ENCODE results near the gene EVC.

Gene EVC

GRCh38 chr4:5772528-5773270 lies 61.7 kb downstream of the EVC start:
- no peaks in the 10 kb centered on the region for H4K20me1 ChIP-seq (ENCODE audit: insufficient read depth, low read length)
- no peak overlapping the region for H2AFZ ChIP-seq (ENCODE audit: low read depth, low read length)
- TF ChIP-seq EZH2 (IDR thresholded peaks at IDR 0.05; ENCODE audit: borderline replicate concordance, low read depth, low read length, severe bottlenecking): no peak
- DNase-seq (no peak), ATAC-seq (ENCODE audit: insufficient read depth, low read depth) (no peak)
- no peak overlapping the region for H3K4me2 ChIP-seq (ENCODE audit: insufficient read depth, low read length)
- no peak overlapping the region for H3K9ac ChIP-seq (ENCODE audit: low read depth, low read length)
- peaks cover 8% of the 10 kb centered on the region for H3K9me3 ChIP-seq (ENCODE audit: insufficient read depth, low read length, severe bottlenecking)
- H3K4me1 ChIP-seq (ENCODE audit: insufficient read depth, low read length): no peaks in the 10 kb centered on the region
- H3K27me3 ChIP-seq (ENCODE audit: insufficient read depth, low read length, poor library complexity): no peaks in the 10 kb centered on the region
- no peak overlapping the region for H3K4me3 ChIP-seq (ENCODE audit: low read depth in 1 of 2, low read length in 2 of 2)
- no peaks in the 10 kb centered on the region for H3K79me2 ChIP-seq (ENCODE audit: insufficient read depth, low read length)
- H3K36me3 ChIP-seq (ENCODE audit: insufficient read depth, low read length): no peaks in the 10 kb centered on the region
- H3K27ac ChIP-seq (ENCODE audit: low read length): no peak overlapping the region

GRCh38 chr4:5773271-5773555 lies 62.2 kb downstream of the EVC start:
- H3K4me3 ChIP-seq (ENCODE audit: low read depth in 1 of 2, low read length in 2 of 2): no peak overlapping the region
- H3K79me2 ChIP-seq (ENCODE audit: insufficient read depth, low read length): no peaks in the 10 kb centered on the region
- ATAC-seq (ENCODE audit: insufficient read depth, low read depth): no peak
- TF ChIP-seq CTCF (IDR thresholded peaks at IDR 0.05; ENCODE audit: borderline replicate concordance, extremely low read depth, low read length, poor library complexity, severe bottlenecking) (no peak), EZH2 (IDR thresholded peaks at IDR 0.05; ENCODE audit: borderline replicate concordance, low read depth, low read length, severe bottlenecking) (no peak)
- no peaks in the 10 kb centered on the region for H4K20me1 ChIP-seq (ENCODE audit: insufficient read depth, low read length)
- no peak overlapping the region for H3K27ac ChIP-seq (ENCODE audit: low read length)
- no peak overlapping the region for H3K9ac ChIP-seq (ENCODE audit: low read depth, low read length)
- no peaks in the 10 kb centered on the region for H3K36me3 ChIP-seq (ENCODE audit: insufficient read depth, low read length)
- H2AFZ ChIP-seq (ENCODE audit: low read depth, low read length): no peak overlapping the region
- H3K4me1 ChIP-seq (ENCODE audit: insufficient read depth, low read length): no peaks in the 10 kb centered on the region
- H3K9me3 ChIP-seq (ENCODE audit: insufficient read depth, low read length, severe bottlenecking): peaks cover 8% of the 10 kb centered on the region
- no peak overlapping the region for H3K4me2 ChIP-seq (ENCODE audit: insufficient read depth, low read length)
- H3K27me3 ChIP-seq (ENCODE audit: insufficient read depth, low read length, poor library complexity): no peaks in the 10 kb centered on the region
- DNase-seq: no peak

GRCh38 chr4:5774416-5775036 lies 63.5 kb downstream of the EVC start:
- H3K9me3 ChIP-seq (ENCODE audit: insufficient read depth, low read length, severe bottlenecking): peaks cover 7% of the 10 kb centered on the region
- H3K4me3 ChIP-seq (ENCODE audit: low read depth in 1 of 2, low read length in 2 of 2): no peak overlapping the region
- H3K79me2 ChIP-seq (ENCODE audit: insufficient read depth, low read length): no peaks in the 10 kb centered on the region
- H2AFZ ChIP-seq (ENCODE audit: low read depth, low read length): no peak overlapping the region
- no peaks in the 10 kb centered on the region for H3K27me3 ChIP-seq (ENCODE audit: insufficient read depth, low read length, poor library complexity)
- no peaks in the 10 kb centered on the region for H3K4me1 ChIP-seq (ENCODE audit: insufficient read depth, low read length)
- no peak for DNase-seq
- H3K9ac ChIP-seq (ENCODE audit: low read depth, low read length): no peak overlapping the region
- no peak for TF ChIP-seq CTCF (IDR thresholded peaks at IDR 0.05; ENCODE audit: borderline replicate concordance, extremely low read depth, low read length, poor library complexity, severe bottlenecking)
- no peak for TF ChIP-seq EZH2 (IDR thresholded peaks at IDR 0.05; ENCODE audit: borderline replicate concordance, low read depth, low read length, severe bottlenecking)
- H4K20me1 ChIP-seq (ENCODE audit: insufficient read depth, low read length): no peaks in the 10 kb centered on the region
- H3K27ac ChIP-seq (ENCODE audit: low read length): no peak overlapping the region
- no peak for ATAC-seq (ENCODE audit: insufficient read depth, low read depth)
- H3K36me3 ChIP-seq (ENCODE audit: insufficient read depth, low read length): no peaks in the 10 kb centered on the region
- H3K4me2 ChIP-seq (ENCODE audit: insufficient read depth, low read length): no peak overlapping the region

- H2AFZ ChIP-seq (ENCODE audit: low read depth, low read length): no peak overlapping the region
- no peaks in the 10 kb centered on the region for H3K79me2 ChIP-seq (ENCODE audit: insufficient read depth, low read length)
- TF ChIP-seq CTCF (IDR thresholded peaks at IDR 0.05; ENCODE audit: borderline replicate concordance, extremely low read depth, low read length, poor library complexity, severe bottlenecking): no peak
- no peak for TF ChIP-seq EZH2 (IDR thresholded peaks at IDR 0.05; ENCODE audit: borderline replicate concordance, low read depth, low read length, severe bottlenecking)
- DNase-seq (no peak), ATAC-seq (ENCODE audit: insufficient read depth, low read depth) (no peak)
- peaks cover 3% of the 10 kb centered on the region for H3K9me3 ChIP-seq (ENCODE audit: insufficient read depth, low read length, severe bottlenecking)
- no peaks in the 10 kb centered on the region for H4K20me1 ChIP-seq (ENCODE audit: insufficient read depth, low read length)
- no peaks in the 10 kb centered on the region for H3K36me3 ChIP-seq (ENCODE audit: insufficient read depth, low read length)
- no peak overlapping the region for H3K4me3 ChIP-seq (ENCODE audit: low read depth in 1 of 2, low read length in 2 of 2)
- H3K4me1 ChIP-seq (ENCODE audit: insufficient read depth, low read length): no peaks in the 10 kb centered on the region
- H3K27me3 ChIP-seq (ENCODE audit: insufficient read depth, low read length, poor library complexity): no peaks in the 10 kb centered on the region
- H3K9ac ChIP-seq (ENCODE audit: low read depth, low read length): no peak overlapping the region
- H3K27ac ChIP-seq (ENCODE audit: low read length): no peak overlapping the region
- H3K4me2 ChIP-seq (ENCODE audit: insufficient read depth, low read length): no peak overlapping the region
Measured at GRCh38 chr4:5776510-5776909, 65.5 kb downstream of the EVC start.
